ENCODE results near the gene PRSS1.

DNA sequence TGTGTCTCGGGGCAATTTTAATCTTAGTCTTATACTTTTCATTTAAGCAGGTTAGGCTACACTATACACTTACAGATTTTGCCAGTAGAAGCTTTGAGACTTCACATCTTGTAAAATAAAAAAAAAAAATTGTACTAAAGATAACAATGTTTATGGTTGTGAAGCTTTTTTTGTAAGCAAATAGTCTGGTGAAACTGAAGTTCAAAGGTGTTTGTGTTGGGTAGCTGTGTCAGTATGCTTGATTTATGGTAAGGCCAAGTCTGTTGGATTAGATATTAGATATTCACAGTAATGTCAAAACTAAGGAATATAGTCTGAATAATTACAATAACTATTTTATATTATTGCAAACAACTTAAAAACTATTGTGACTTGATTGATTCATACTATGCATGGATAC, 31.0 kb upstream of the PRSS1 start:
- TF ChIP-seq, protein P1, sequence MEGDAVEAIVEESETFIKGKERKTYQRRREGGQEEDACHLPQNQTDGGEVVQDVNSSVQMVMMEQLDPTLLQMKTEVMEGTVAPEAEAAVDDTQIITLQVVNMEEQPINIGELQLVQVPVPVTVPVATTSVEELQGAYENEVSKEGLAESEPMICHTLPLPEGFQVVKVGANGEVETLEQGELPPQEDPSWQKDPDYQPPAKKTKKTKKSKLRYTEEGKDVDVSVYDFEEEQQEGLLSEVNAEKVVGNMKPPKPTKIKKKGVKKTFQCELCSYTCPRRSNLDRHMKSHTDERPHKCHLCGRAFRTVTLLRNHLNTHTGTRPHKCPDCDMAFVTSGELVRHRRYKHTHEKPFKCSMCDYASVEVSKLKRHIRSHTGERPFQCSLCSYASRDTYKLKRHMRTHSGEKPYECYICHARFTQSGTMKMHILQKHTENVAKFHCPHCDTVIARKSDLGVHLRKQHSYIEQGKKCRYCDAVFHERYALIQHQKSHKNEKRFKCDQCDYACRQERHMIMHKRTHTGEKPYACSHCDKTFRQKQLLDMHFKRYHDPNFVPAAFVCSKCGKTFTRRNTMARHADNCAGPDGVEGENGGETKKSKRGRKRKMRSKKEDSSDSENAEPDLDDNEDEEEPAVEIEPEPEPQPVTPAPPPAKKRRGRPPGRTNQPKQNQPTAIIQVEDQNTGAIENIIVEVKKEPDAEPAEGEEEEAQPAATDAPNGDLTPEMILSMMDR (IDR thresholded peaks at IDR 0.05; ENCODE audit: insufficient read depth, low read length, poor library complexity, severe bottlenecking), result no peak
- TF ChIP-seq EZH2phosphoT487 (conservative IDR thresholded peaks at IDR 0.05; ENCODE audit: low read length), result no peak

All from SU-DHL-6 (cell line).